Activated CD8-positive, alpha-beta T cell treated with anti-CD3 and anti-CD28 coated beads, Interleukin-2, amount 10 ng/mL, durations not matched to agents 7 days and 5 days (primary cell): ENCODE data around the gene RBL2. TPM values are rescaled to one million over a fixed set of nuclear protein-coding genes. Genes with fewer than 3 reads are reported as not detected.

Source experiments
- ATAC-seq: fragments of 150-1000 bp; cut with Tn5 transposase; one replicate; pipeline ENCODE4 v1.10.0; 2021; ENCODE audit warnings: moderate library complexity
- CTCF ChIA-PET: fragments of 350-600 bp; sonication (Branson Sonifier 250); formaldehyde crosslinking; loops from one replicate; lab custom pipeline; 2021; ENCODE audit warnings: antibody characterized with exemption; lab: Charles Lee
- POLR2A ChIA-PET: fragments of 350-600 bp; sonication (Branson Sonifier 250); formaldehyde crosslinking; loops from one replicate; lab custom pipeline; 2021; ENCODE audit warnings: antibody characterized with exemption; lab: Charles Lee
- DNase-seq: peaks from one replicate; pipeline ENCODE4 v3.0.0-alpha.2; 2020
- H3K27ac Mint-ChIP-seq: one replicate; pipeline ENCODE4 v1.8.0; 2021; ENCODE audit warnings: mild to moderate bottlenecking, mixed read lengths
- H3K27me3 Mint-ChIP-seq: one replicate; pipeline ENCODE4 v1.8.0; 2021; ENCODE audit warnings: low read depth, mixed read lengths
- H3K36me3 Mint-ChIP-seq: one replicate; pipeline ENCODE4 v1.8.0; 2021; ENCODE audit warnings: low read depth, mixed read lengths
- H3K4me1 Mint-ChIP-seq: one replicate; pipeline ENCODE4 v1.8.0; 2021; ENCODE audit warnings: low read depth, mixed read lengths
- H3K4me3 Mint-ChIP-seq: one replicate; pipeline ENCODE4 v1.8.0; 2021; ENCODE audit warnings: mild to moderate bottlenecking, mixed read lengths
- H3K9me3 Mint-ChIP-seq: one replicate; pipeline ENCODE4 v1.8.0; 2022; ENCODE audit warnings: mixed read lengths; ENCODE audit not compliant: insufficient read depth
- total RNA-seq, 2 experiments: library from RNA; stranded (reverse); gene quantifications; one replicate each; pipeline ENCODE4 v1.2.3, GENCODE V29; 2021

Gene RBL2
- total RNA-seq, 2 experiments from 2014 or later, result 137 to 138 TPM

DNA sequence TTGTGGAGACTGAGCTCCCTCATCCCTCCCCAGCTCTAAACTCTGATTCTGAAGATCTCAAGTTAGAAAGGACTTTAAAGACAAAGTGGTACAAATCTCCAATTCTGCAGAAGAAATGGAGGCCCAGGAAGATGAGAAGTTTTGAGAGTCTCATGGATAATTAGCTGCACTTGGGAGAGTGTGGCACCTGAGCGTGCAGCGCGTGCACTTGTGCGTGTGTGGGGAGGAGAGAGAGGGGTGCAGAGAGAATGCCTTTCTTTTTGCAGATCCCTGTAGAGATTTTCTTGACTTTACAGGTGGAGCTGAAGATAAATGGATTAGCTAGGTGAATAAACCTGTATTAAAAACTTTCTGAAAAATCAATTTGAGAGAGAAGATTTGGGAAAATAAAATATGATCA is 83.6 kb downstream of the RBL2 start:
- Mint-ChIP-seq H3K4me3 (peak overlapping the region; percentile 75), H3K9me3 (peaks cover 5% of the 10 kb centered on the region), H3K27me3 (no peaks in the 10 kb centered on the region), H3K27ac (peak overlapping the region; percentile 94), H3K4me1 (peaks cover 70% of the 10 kb centered on the region), H3K36me3 (peaks cover 35% of the 10 kb centered on the region)
- no peak for DNase-seq
- ATAC-seq, result no peak
- CTCF ChIA-PET, result interaction anchor here (0.9 to 1.4 kb wide), 4 partner anchors 15 to 60 kb away, joined by 3 to 4 read pairs (median 3); no protein-coding TSS in a partner anchor
- POLR2A ChIA-PET, result interaction anchor here (3.2 kb wide), 1 partner anchor 15 kb away, joined by 13 read pairs; the partner anchor contains the start of gene AKTIP

DNA sequence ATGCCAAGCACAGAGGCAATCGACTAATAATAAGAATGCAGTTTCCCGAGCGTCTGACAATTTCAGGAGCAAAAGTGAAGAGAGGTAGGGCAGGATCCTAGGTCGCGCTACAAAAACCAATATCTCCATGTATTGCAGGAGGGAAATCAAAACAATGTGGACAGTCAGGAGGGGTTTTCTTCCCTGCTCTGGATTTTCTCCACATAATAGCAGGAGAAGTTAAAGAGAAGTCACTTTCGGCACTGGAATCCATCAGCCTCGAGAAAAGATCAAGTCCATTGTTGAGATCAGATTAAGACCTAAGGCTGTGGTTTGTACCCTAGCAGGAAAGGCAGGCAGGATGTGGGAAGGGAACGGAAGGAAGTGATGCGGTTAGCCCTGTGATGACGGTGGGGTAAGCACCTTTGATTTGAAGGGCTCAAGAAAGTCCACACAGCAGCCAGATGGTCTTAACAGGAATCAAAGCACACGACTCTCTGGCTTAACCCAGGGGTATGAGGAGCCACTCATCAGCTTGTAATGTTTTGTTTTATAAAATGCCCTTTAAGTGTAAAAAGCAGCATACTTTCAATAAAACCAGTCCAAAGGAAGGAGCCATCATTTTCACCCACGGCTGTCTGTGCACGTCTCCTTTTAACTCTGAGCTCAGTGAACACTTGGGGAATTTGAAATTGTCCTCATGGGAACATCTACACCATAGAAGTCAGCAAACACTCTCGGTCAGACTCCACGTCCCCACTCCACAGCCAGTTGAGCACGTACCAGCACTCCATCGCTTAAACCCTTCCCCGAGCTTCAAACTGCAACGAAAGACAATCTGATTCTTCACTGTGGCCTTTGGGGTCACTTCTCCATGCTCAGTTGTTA is 84.5 kb downstream of the RBL2 start:
- ATAC-seq (peak; percentile 90), DNase-seq (peak; percentile 93)
- peaks cover 62% of the 10 kb centered on the region for H3K4me1 Mint-ChIP-seq
- no peaks in the 10 kb centered on the region for H3K27me3 Mint-ChIP-seq
- H3K4me3 Mint-ChIP-seq, result peak overlapping the region; percentile 75
- H3K9me3 Mint-ChIP-seq, result peaks cover 5% of the 10 kb centered on the region
- peak overlapping the region; percentile 94 for H3K27ac Mint-ChIP-seq
- POLR2A ChIA-PET, result interaction anchor here (0.6 to 3.2 kb wide), 5 partner anchors 8 to 461 kb away, joined by 3 to 13 read pairs (median 4); partner anchors contain the start of gene AKTIP
- peaks cover 32% of the 10 kb centered on the region for H3K36me3 Mint-ChIP-seq
- CTCF ChIA-PET, result interaction anchor here (0.7 to 3.3 kb wide), 10 partner anchors 9 to 464 kb away, joined by 3 to 13 read pairs (median 4); partner anchors contain the start of genes AKTIP and CHD9

DNA sequence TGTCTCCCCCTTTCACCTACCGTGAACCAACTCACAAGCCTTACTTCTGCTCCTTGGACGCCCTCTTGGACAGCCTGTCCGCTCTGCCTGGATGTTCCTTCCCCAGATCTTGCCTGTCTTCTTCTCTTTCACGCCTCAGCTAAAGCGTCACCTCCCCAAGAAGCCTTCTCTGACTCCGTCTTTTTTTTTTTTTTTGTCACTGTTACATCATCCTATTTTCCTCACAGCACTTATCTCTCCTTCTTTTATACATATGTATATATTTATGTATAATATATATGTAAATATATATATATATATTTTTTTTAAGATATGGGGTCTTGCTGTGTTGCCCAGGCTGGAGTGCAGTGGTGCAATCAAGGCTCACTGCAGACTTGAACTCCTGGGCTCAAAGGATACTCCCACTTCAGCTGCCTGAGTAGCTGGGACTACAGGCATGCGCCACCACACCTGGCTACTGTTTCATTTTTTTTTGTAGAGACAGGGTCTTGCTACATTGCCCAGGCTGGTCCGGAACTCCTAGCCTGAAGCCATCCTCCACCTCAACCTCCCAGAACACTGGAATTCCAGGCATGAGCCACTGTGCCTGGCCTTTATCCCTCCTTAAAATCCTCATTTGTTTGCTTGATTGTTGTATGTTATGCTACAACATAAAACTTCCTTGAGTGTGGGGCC is 85.3 kb downstream of the RBL2 start:
- ChIA-PET POLR2A (interaction anchor here (0.8 to 3.2 kb wide), 4 partner anchors 8 to 59 kb away, joined by 3 to 13 read pairs (median 4); partner anchors contain the start of gene AKTIP), CTCF (interaction anchor here (0.7 to 3.3 kb wide), 9 partner anchors 9 to 465 kb away, joined by 3 to 13 read pairs (median 4); partner anchors contain the start of genes AKTIP and CHD9)
- peak overlapping the region; percentile 94 for H3K27ac Mint-ChIP-seq
- peaks cover 24% of the 10 kb centered on the region for H3K36me3 Mint-ChIP-seq
- no peak for DNase-seq
- ATAC-seq, result peak; percentile 22
- no peaks in the 10 kb centered on the region for H3K27me3 Mint-ChIP-seq
- peaks cover 55% of the 10 kb centered on the region for H3K4me1 Mint-ChIP-seq
- H3K9me3 Mint-ChIP-seq, result no peaks in the 10 kb centered on the region
- peak overlapping the region; percentile 75 for H3K4me3 Mint-ChIP-seq

DNA sequence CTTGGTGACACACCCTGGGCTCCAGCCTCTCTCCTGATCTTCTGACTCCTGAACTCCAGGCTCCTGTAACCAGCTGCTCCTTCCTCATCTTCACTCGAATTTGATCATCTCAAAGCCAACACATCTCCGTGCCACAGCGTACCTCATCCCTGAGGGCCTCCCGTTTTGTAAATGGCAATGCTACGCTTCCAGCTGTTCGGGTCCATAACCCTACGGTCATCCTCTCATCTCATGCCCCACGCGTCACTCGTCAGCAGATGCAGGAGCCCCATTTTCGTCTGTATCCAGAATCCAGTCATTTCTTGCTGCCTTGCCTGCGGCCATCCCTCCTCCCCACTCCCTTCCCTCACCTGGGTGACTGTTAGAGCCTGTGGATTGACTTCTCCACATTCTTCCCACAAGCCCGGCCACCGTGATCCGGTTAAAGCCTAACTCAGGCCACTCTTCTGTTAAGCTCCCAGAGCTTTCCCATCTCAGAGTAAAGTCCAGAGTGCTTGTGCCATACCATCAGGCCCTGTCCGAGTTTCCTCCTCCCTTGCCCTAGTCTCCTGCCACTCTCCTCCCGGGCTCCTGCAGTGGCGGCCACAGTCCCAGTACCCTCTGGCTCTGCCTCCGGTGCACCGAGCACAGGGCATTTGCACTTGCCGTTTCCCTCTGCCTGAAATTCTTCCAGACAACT is 89.0 kb downstream of the RBL2 start:
- no peak overlapping the region for H3K4me3 Mint-ChIP-seq
- H3K36me3 Mint-ChIP-seq, result peaks cover 6% of the 10 kb centered on the region
- DNase-seq (no peak), ATAC-seq (no peak)
- no peaks in the 10 kb centered on the region for H3K27me3 Mint-ChIP-seq
- peak overlapping the region; percentile 20 for H3K27ac Mint-ChIP-seq
- CTCF ChIA-PET, result no interaction called here
- POLR2A ChIA-PET, result no interaction called here
- H3K4me1 Mint-ChIP-seq, result peaks cover 37% of the 10 kb centered on the region
- no peaks in the 10 kb centered on the region for H3K9me3 Mint-ChIP-seq

DNA sequence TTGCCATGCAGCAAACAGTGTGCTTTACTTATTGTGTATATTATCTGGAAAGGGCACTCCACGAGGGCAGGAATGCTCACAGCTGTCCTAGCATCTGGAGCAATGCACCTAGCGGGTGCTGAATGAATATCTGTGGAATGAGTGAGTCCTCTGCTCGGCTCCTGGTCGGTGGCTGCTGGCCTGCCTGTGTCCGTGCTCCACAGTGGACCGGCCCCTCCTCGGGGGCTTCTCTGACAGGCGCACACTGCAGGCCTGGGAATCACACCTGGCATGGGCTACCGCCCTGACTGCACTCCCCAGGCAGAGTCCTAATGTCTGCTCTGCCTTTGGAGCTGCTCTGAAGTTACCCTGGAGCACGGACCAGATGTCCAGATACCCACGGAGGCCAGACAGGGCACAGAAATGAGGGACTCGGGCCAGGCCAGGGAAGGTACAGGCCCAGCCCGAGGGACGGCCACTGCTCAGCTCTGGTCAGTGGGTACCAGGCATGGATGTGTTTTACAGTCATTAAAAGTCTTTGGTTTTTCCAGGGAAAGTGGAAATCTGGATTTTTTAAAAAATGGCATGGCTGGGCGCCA is 89.8 kb downstream of the RBL2 start:
- CTCF ChIA-PET, result no interaction called here
- Mint-ChIP-seq H3K36me3 (peaks cover 3% of the 10 kb centered on the region), H3K27me3 (no peaks in the 10 kb centered on the region), H3K9me3 (no peaks in the 10 kb centered on the region), H3K4me3 (no peak overlapping the region), H3K27ac (peak overlapping the region; percentile 20), H3K4me1 (peaks cover 33% of the 10 kb centered on the region)
- POLR2A ChIA-PET, result no interaction called here
- no peak for DNase-seq
- no peak for ATAC-seq

DNA sequence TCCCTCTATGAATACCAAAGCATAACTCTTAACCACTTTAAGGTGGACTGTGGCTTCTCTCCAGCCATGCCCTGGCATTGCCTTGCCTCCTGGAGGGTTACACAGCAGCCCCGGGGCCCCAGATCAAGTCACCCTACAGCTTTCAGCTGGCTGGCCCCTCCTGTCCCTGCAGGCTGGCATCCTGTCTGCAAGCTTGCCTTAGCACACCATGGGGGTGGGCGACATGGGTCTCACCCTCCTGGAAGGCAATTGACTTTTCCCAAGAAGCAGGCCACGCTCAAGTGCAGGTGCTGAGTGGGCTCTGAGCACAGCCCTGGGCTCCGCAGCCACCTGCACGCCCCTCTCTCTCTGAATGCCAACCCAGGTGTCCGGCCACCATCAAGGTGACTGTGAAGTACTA is 94.5 kb downstream of the RBL2 start:
- no peak overlapping the region for H3K27ac Mint-ChIP-seq
- no peak overlapping the region for H3K4me3 Mint-ChIP-seq
- DNase-seq (no peak), ATAC-seq (no peak)
- CTCF ChIA-PET, result interaction anchor here (0.7 to 2.5 kb wide), 2 partner anchors 17 to 20 kb away, joined by 3 to 7 read pairs; no protein-coding TSS in a partner anchor
- POLR2A ChIA-PET, result no interaction called here
- peaks cover 14% of the 10 kb centered on the region for H3K4me1 Mint-ChIP-seq
- no peaks in the 10 kb centered on the region for H3K27me3 Mint-ChIP-seq
- H3K9me3 Mint-ChIP-seq, result no peaks in the 10 kb centered on the region
- H3K36me3 Mint-ChIP-seq, result no peaks in the 10 kb centered on the region

DNA sequence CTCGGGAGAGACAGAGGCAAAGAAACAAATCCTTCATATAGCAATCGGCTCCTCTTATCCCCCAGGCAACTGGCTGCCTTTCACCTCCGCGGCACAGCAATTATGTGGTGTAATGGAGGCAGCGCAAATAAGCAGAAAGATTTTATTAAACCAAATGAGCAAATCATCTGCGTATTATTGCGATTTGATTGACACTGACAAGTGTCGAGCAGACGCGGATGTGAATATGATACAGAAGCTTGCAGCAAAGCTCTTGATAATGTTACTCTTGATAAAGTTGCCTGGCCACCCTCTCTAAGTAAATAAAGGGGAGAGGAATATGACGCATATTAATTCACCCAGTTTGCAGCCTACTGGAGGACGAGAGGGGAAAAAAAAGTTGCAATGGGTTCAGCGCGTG is 95.2 kb downstream of the RBL2 start:
- Mint-ChIP-seq H3K4me1 (peaks cover 15% of the 10 kb centered on the region), H3K27me3 (no peaks in the 10 kb centered on the region), H3K36me3 (no peaks in the 10 kb centered on the region), H3K27ac (no peak overlapping the region), H3K4me3 (no peak overlapping the region), H3K9me3 (no peaks in the 10 kb centered on the region)
- CTCF ChIA-PET, result interaction anchor here (2.5 kb wide), 1 partner anchor 19 kb away, joined by 7 read pairs; no protein-coding TSS in a partner anchor
- DNase-seq, result no peak
- ATAC-seq, result no peak
- POLR2A ChIA-PET, result no interaction called here

DNA sequence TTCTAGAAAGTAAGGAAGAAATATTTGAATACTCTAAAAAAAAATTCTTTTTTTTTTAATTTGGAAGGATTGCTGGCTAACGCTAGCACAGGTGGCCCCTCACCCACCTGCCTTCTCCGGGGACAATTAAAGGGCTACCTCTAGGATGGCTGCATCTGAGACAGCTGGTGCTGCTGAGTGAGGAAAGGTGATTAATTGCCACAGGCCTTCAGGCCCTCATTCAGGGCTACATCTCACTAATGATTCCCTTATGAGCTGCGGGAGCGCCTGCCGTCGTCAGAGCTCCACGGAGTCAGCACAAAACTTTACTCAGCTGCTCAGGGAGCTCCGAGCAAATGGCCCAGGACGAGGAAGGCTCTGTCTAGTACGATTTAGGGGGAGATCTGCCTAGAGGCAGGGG is 95.8 kb downstream of the RBL2 start:
- H3K9me3 Mint-ChIP-seq, result no peaks in the 10 kb centered on the region
- H3K27me3 Mint-ChIP-seq, result no peaks in the 10 kb centered on the region
- no peak for ATAC-seq
- no peaks in the 10 kb centered on the region for H3K36me3 Mint-ChIP-seq
- DNase-seq, result no peak
- no peak overlapping the region for H3K4me3 Mint-ChIP-seq
- no peak overlapping the region for H3K27ac Mint-ChIP-seq
- H3K4me1 Mint-ChIP-seq, result peaks cover 15% of the 10 kb centered on the region
- POLR2A ChIA-PET, result interaction anchor here (1.7 kb wide), 1 partner anchor 27 kb away, joined by 5 read pairs; the partner anchor contains the start of gene AKTIP
- CTCF ChIA-PET, result interaction anchor here (1.3 to 2.5 kb wide), 3 partner anchors 11 to 19 kb away, joined by 3 to 7 read pairs (median 4); no protein-coding TSS in a partner anchor

DNA sequence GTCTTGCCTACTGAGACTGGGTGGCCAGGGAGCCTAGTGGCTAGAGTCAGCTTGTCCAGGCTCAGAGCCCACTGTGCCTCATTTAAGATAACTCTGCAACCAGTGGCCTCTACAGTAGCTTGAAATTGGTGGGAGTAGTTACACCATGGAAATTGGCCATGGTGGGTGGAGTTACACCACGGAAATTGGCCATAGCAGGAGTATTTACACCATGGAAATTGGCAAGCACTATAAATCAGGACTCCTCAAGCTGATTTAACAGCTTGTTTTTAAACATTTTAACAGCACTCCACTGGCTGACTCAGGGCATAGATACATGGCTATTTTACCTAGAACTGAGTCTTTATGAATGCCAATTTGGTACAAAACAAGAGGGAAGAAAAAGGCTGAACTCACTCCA is 96.5 kb downstream of the RBL2 start:
- no peaks in the 10 kb centered on the region for H3K27me3 Mint-ChIP-seq
- no peak overlapping the region for H3K27ac Mint-ChIP-seq
- no peaks in the 10 kb centered on the region for H3K36me3 Mint-ChIP-seq
- no peak overlapping the region for H3K4me3 Mint-ChIP-seq
- DNase-seq, result no peak
- peaks cover 12% of the 10 kb centered on the region for H3K4me1 Mint-ChIP-seq
- POLR2A ChIA-PET, result interaction anchor here (0.5 to 1.7 kb wide), 2 partner anchors 28 to 114 kb away, joined by 3 to 5 read pairs; partner anchors contain the start of gene AKTIP
- CTCF ChIA-PET, result interaction anchor here (1.1 to 2.5 kb wide), 4 partner anchors 11 to 18 kb away, joined by 3 to 7 read pairs (median 5); no protein-coding TSS in a partner anchor
- H3K9me3 Mint-ChIP-seq, result no peaks in the 10 kb centered on the region
- ATAC-seq, result no peak

DNA sequence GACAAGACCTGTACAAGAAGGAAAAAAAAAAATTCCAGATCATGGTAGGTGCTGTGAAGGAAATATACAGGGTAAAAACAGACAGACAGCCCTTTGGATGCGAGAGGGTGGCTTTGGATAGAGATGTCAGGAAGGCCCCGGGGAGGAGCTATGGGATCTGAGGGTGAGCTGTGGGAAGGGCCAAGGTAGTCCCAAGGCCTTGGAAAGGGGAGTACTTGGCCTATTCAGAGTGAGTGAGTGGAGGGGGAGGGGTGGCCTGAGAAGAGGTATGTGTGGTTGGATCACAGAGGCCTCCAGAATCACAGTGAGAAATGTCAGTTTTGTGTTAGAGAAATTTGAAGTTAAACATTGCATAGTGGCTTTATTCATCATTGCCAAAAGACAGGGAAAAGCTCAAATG is 99.9 kb downstream of the RBL2 start:
- no peak for DNase-seq
- H3K4me3 Mint-ChIP-seq, result no peak overlapping the region
- CTCF ChIA-PET, result interaction anchor here (0.7 kb wide), 1 partner anchor 15 kb away, joined by 5 read pairs; no protein-coding TSS in a partner anchor
- H3K27ac Mint-ChIP-seq, result no peak overlapping the region
- H3K27me3 Mint-ChIP-seq, result no peaks in the 10 kb centered on the region
- POLR2A ChIA-PET, result no interaction called here
- ATAC-seq, result no peak
- no peaks in the 10 kb centered on the region for H3K36me3 Mint-ChIP-seq
- H3K4me1 Mint-ChIP-seq, result peaks cover 1% of the 10 kb centered on the region
- no peaks in the 10 kb centered on the region for H3K9me3 Mint-ChIP-seq
